ENCODE data around the gene LPAR1.

- TF ChIP-seq CTCF (IDR thresholded peaks at IDR 0.05) (no peak), POLR2AphosphoS5 (IDR thresholded peaks at IDR 0.05; ENCODE audit: low read depth, low read length) (no peak), TCF7L2 (IDR thresholded peaks at IDR 0.05; ENCODE audit: low read depth, low read length) (no peak), SIN3A (IDR thresholded peaks at IDR 0.05; ENCODE audit: borderline replicate concordance, insufficient read depth, low read depth, low read length) (no peak)
- TF ChIP-seq, protein P1, sequence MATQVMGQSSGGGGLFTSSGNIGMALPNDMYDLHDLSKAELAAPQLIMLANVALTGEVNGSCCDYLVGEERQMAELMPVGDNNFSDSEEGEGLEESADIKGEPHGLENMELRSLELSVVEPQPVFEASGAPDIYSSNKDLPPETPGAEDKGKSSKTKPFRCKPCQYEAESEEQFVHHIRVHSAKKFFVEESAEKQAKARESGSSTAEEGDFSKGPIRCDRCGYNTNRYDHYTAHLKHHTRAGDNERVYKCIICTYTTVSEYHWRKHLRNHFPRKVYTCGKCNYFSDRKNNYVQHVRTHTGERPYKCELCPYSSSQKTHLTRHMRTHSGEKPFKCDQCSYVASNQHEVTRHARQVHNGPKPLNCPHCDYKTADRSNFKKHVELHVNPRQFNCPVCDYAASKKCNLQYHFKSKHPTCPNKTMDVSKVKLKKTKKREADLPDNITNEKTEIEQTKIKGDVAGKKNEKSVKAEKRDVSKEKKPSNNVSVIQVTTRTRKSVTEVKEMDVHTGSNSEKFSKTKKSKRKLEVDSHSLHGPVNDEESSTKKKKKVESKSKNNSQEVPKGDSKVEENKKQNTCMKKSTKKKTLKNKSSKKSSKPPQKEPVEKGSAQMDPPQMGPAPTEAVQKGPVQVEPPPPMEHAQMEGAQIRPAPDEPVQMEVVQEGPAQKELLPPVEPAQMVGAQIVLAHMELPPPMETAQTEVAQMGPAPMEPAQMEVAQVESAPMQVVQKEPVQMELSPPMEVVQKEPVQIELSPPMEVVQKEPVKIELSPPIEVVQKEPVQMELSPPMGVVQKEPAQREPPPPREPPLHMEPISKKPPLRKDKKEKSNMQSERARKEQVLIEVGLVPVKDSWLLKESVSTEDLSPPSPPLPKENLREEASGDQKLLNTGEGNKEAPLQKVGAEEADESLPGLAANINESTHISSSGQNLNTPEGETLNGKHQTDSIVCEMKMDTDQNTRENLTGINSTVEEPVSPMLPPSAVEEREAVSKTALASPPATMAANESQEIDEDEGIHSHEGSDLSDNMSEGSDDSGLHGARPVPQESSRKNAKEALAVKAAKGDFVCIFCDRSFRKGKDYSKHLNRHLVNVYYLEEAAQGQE (IDR thresholded peaks at IDR 0.05; ENCODE audit: insufficient read depth in 1 of 2, low read depth in 2 of 2, low read length in 1 of 2), result no peak
Measured at GRCh38 chr9:110919609-110920008, 118.7 kb downstream of the LPAR1 start.

Data from Panc1 (cell line).